GM06990 (cell line): ENCODE results near the gene ZNF507.

ENCODE experiments used
- DNase-seq: peaks from one replicate; pipeline ENCODE4 v3.0.0-alpha.2; 2011; ENCODE audit not compliant: insufficient read length; ENCODE audit errors: extremely low read depth
- H3K27me3 ChIP-seq: replicated peaks from 2 replicates; pipeline ENCODE4 v1.6.0; 2011; ENCODE audit warnings: low read length; ENCODE audit not compliant: control insufficient read depth, insufficient read depth
- H3K36me3 ChIP-seq: 2 replicates; pipeline ENCODE4 v1.5.1; 2011; ENCODE audit warnings: low read length; ENCODE audit not compliant: control insufficient read depth, insufficient read depth
- H3K4me3 ChIP-seq: replicated peaks from 2 replicates; pipeline ENCODE4 v1.5.1; 2011; ENCODE audit warnings: low read depth, mild to moderate bottlenecking, control low read depth, low read length
- TF ChIP-seq, protein P1 (sequence below): IDR thresholded peaks from 2 replicates; pipeline ENCODE4 v1.5.1; 2011; ENCODE audit warnings: low read length, control low read depth, mild to moderate bottlenecking, inconsistent platforms; ENCODE audit not compliant: insufficient read depth, poor library complexity, severe bottlenecking

Gene ZNF507

GRCh38 chr19:32317086-32317485 is 28.3 kb upstream of the ZNF507 start:
- Histone ChIP-seq H3K36me3 (no peaks in the 10 kb centered on the region), H3K27me3 (no peaks in the 10 kb centered on the region)

GRCh38 chr19:32318884-32319520 is 26.4 kb upstream of the ZNF507 start:
- Histone ChIP-seq H3K4me3 (no peak overlapping the region), H3K27me3 (no peaks in the 10 kb centered on the region), H3K36me3 (no peaks in the 10 kb centered on the region)
- DNase-seq, result no peak
- TF ChIP-seq, protein P1, sequence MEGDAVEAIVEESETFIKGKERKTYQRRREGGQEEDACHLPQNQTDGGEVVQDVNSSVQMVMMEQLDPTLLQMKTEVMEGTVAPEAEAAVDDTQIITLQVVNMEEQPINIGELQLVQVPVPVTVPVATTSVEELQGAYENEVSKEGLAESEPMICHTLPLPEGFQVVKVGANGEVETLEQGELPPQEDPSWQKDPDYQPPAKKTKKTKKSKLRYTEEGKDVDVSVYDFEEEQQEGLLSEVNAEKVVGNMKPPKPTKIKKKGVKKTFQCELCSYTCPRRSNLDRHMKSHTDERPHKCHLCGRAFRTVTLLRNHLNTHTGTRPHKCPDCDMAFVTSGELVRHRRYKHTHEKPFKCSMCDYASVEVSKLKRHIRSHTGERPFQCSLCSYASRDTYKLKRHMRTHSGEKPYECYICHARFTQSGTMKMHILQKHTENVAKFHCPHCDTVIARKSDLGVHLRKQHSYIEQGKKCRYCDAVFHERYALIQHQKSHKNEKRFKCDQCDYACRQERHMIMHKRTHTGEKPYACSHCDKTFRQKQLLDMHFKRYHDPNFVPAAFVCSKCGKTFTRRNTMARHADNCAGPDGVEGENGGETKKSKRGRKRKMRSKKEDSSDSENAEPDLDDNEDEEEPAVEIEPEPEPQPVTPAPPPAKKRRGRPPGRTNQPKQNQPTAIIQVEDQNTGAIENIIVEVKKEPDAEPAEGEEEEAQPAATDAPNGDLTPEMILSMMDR, result no peak

More at GRCh38 chr19:32317086-32317485, 28.3 kb upstream of the ZNF507 start:
- H3K4me3 ChIP-seq, result no peak overlapping the region
- TF ChIP-seq, protein P1, result no peak
- DNase-seq, result no peak

DNA sequence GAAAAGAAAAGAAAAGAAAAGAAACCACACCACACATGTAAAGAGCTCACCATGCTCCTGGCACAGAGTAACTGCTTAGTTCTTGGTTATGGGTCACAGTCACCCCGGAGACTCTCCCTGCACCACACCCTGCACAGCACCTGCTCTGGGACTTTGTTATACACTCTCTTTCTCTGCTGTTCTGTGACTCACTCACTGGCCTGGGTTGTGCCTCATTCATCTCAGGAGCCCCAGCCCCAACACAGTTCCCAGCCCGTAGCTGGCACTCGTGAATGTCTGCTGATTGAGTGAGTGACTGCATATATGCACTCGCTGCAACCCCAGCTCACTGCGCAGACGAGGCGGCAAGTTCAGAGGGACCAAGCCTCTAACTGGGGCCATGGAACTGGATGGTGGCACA is 22.9 kb upstream of the ZNF507 start:
- DNase-seq, result no peak
- TF ChIP-seq, protein P1, result no peak
- no peaks in the 10 kb centered on the region for H3K27me3 ChIP-seq
- no peaks in the 10 kb centered on the region for H3K36me3 ChIP-seq
- H3K4me3 ChIP-seq, result no peak overlapping the region

GRCh38 chr19:32324631-32325285 is 20.7 kb upstream of the ZNF507 start:
- Histone ChIP-seq H3K27me3 (no peaks in the 10 kb centered on the region), H3K4me3 (no peak overlapping the region), H3K36me3 (no peaks in the 10 kb centered on the region)
- TF ChIP-seq, protein P1, result no peak
- DNase-seq, result no peak

DNA sequence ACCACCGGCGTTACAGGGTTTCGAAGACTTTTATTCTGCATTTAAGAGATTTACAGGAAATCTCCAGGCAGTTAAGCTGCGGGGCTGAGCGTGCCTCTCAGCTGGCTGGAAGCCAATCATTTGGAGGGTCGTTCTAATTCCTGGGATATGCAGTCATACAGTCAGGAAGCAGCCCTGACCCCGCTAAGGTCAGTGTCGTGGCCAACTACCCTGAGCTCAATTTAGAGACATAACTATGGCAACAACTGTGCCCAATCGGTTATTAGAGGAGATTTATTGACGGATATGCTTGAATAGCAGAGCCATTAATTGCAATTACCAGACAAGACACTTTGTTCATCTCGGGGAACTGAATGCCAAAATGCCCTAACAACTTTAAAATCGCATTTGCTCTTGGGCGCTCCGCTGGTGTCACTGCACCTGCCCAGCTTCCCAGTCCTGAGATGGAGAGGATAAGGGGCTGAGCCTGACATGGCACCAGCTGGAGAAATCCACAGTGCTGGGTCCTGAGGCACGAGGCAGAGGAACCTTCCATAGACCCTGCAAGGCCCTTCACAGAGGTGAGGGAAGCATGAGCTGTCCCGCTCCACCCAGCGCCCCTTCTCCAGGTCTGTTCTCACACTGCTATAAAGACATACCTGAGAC is 15.1 kb upstream of the ZNF507 start:
- DNase-seq, result no peak
- TF ChIP-seq, protein P1, result no peak
- Histone ChIP-seq H3K27me3 (no peaks in the 10 kb centered on the region), H3K4me3 (no peak overlapping the region), H3K36me3 (no peaks in the 10 kb centered on the region)
